Chondrocyte (in vitro differentiated cells): ENCODE data around the gene DCX. TPM values are rescaled to one million over a fixed set of nuclear protein-coding genes. Genes with fewer than 3 reads are reported as not detected.
"Not testable (repeated sequence)": the region's sequence is repeated elsewhere in the genome, so short reads cannot be mapped to it uniquely, and the experiment has no call there.

Source experiments
- DNase-seq: peaks from one replicate; pipeline ENCODE4 v3.0.0; 2021; ENCODE audit warnings: mixed read lengths, low spot score
- H3K27ac Mint-ChIP-seq: one replicate; pipeline ENCODE4 v1.8.0; 2021; ENCODE audit warnings: mild to moderate bottlenecking, moderate library complexity, mixed read lengths; ENCODE audit not compliant: unreplicated experiment
- H3K27me3 Mint-ChIP-seq: 2 replicates; pipeline ENCODE4 v1.8.0; 2021; ENCODE audit warnings: low read depth, mixed read lengths
- H3K36me3 Mint-ChIP-seq: 2 replicates; pipeline ENCODE4 v1.8.0; 2021; ENCODE audit warnings: low read depth, mixed read lengths
- H3K4me1 Mint-ChIP-seq: 2 replicates; pipeline ENCODE4 v1.8.0; 2021; ENCODE audit warnings: low read depth, mild to moderate bottlenecking, mixed read lengths
- H3K4me3 Mint-ChIP-seq: one replicate; pipeline ENCODE4 v1.8.0; 2021; ENCODE audit warnings: mild to moderate bottlenecking, moderate library complexity, mixed read lengths; ENCODE audit not compliant: unreplicated experiment
- H3K9me3 Mint-ChIP-seq: 2 replicates; pipeline ENCODE4 v1.8.0; 2021; ENCODE audit warnings: low read depth, mixed read lengths
- CTCF ChIP-seq: fragments of 200-600 bp; sonication (generic); IDR thresholded peaks from 2 replicates; pipeline ENCODE4 v1.5.0; 2021; ENCODE audit warnings: antibody characterized with exemption, mild to moderate bottlenecking, moderate library complexity
- total RNA-seq: library from RNA; stranded (reverse); gene quantifications from 3 replicates; pipeline ENCODE4 v1.2.1, GENCODE V29; 2021

Gene DCX
- total RNA-seq, 1 donor from 2014 or later, result not detected

GRCh38 chrX:111353793-111354192, 58.2 kb downstream of the DCX start:
- DNase-seq, result no peak
- H3K27me3 Mint-ChIP-seq, result no peaks in the 10 kb centered on the region
- no peaks in the 10 kb centered on the region for H3K4me1 Mint-ChIP-seq
- no peaks in the 10 kb centered on the region for H3K36me3 Mint-ChIP-seq
- H3K9me3 Mint-ChIP-seq, result peaks cover 6% of the 10 kb centered on the region
- H3K27ac Mint-ChIP-seq, result no peak overlapping the region
- no peak for TF ChIP-seq CTCF
- H3K4me3 Mint-ChIP-seq, result no peak overlapping the region

- no peaks in the 10 kb centered on the region for H3K27me3 Mint-ChIP-seq
- no peak for TF ChIP-seq CTCF
- no peaks in the 10 kb centered on the region for H3K4me1 Mint-ChIP-seq
- no peak for DNase-seq
- no peak overlapping the region for H3K27ac Mint-ChIP-seq
- H3K4me3 Mint-ChIP-seq, result no peak overlapping the region
- H3K9me3 Mint-ChIP-seq, result peaks cover 6% of the 10 kb centered on the region
- H3K36me3 Mint-ChIP-seq, result no peaks in the 10 kb centered on the region
Measured at GRCh38 chrX:111352424-111352823, 59.6 kb downstream of the DCX start.

- Mint-ChIP-seq H3K27me3 (no peaks in the 10 kb centered on the region), H3K27ac (no peak overlapping the region), H3K4me1 (no peaks in the 10 kb centered on the region), H3K9me3 (peaks cover 3% of the 10 kb centered on the region), H3K36me3 (no peaks in the 10 kb centered on the region), H3K4me3 (no peak overlapping the region)
- DNase-seq, result no peak
- no peak for TF ChIP-seq CTCF
Measured at GRCh38 chrX:111349934-111350333, 62.1 kb downstream of the DCX start.

GRCh38 chrX:111349101-111349500, 62.9 kb downstream of the DCX start:
- Mint-ChIP-seq H3K27ac (no peak overlapping the region), H3K4me1 (no peaks in the 10 kb centered on the region), H3K4me3 (no peak overlapping the region), H3K36me3 (no peaks in the 10 kb centered on the region), H3K9me3 (peaks cover 3% of the 10 kb centered on the region), H3K27me3 (no peaks in the 10 kb centered on the region)
- no peak for DNase-seq
- TF ChIP-seq CTCF, result no peak

- no peaks in the 10 kb centered on the region for H3K27me3 Mint-ChIP-seq
Measured at GRCh38 chrX:111348429-111348828, 63.6 kb downstream of the DCX start.

GRCh38 chrX:111346150-111346549, 65.8 kb downstream of the DCX start:
- H3K4me3 Mint-ChIP-seq, H3K27me3 Mint-ChIP-seq, H3K4me1 Mint-ChIP-seq, DNase-seq, H3K27ac Mint-ChIP-seq, H3K9me3 Mint-ChIP-seq, H3K36me3 Mint-ChIP-seq: not testable (repeated sequence)

More at GRCh38 chrX:111348429-111348828, 63.6 kb downstream of the DCX start:
- H3K27ac Mint-ChIP-seq, result no peak overlapping the region
- H3K4me3 Mint-ChIP-seq, result no peak overlapping the region
- TF ChIP-seq CTCF, result no peak
- H3K9me3 Mint-ChIP-seq, result peaks cover 3% of the 10 kb centered on the region
- no peaks in the 10 kb centered on the region for H3K4me1 Mint-ChIP-seq
- H3K36me3 Mint-ChIP-seq, result no peaks in the 10 kb centered on the region
- no peak for DNase-seq
